ENCODE measurements around the gene NRG2. TPM values are rescaled to one million over a fixed set of nuclear protein-coding genes. Genes with fewer than 3 reads are reported as not detected.

NRG2 gene
- total and polyA plus RNA-seq, 2 of the 8 experiments (the other 6 are each of a cell fraction or from before 2014, with no cell fraction given) = 0.27 to 0.54 TPM

- TF ChIP-seq CHD7 (IDR thresholded peaks at IDR 0.05; ENCODE audit: insufficient replicate concordance, low read length) = no peak
Measured at GRCh38 chr5:139966856-139967255, 76.2 kb downstream of the NRG2 start (continued).

Data from H1 (cell line).